GM19240 (cell line): Measurements from ENCODE around the gene CNOT8.

Source experiments
- DNase-seq: peaks from one replicate; pipeline ENCODE4 v3.0.0; 2011; ENCODE audit warnings: low spot score; ENCODE audit not compliant: insufficient read length

The CNOT8 gene

GRCh38 chr5:154916874-154917273 is 58.4 kb downstream of the CNOT8 start:
- DNase-seq, result no peak

DNA sequence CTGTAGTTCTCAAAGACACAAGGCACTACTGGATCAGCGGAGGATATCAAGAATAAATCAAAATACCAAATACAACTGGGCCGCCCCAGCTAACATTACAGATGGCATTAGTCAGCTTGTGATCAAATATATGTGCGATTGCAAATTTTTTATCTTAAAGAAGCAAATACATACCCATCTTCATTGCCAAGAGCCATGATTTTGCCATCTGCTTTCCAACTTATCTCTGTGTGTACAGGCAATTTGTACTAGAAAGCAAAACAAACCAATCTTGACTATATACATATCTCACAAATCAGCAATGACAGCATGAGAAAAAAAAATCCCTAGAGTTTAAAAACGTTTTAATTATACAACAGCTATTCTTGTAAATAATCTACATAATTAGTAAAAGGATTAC is 59.3 kb downstream of the CNOT8 start:
- DNase-seq, result no peak

GRCh38 chr5:154923441-154924430 is 65.3 kb downstream of the CNOT8 start:
- DNase-seq, result no peak
